ENCODE measurements around the gene CD4. TPM values are rescaled to one million over a fixed set of nuclear protein-coding genes. Genes with fewer than 3 reads are reported as not detected.

Gene CD4
- total RNA-seq, 1 experiment from 2014 or later: not detected

GRCh38 chr12:6866920-6867412 is 77.6 kb downstream of the CD4 start:
- peak overlapping the region; percentile 88 for H3K4me3 Mint-ChIP-seq (ENCODE audit: low read depth, unreplicated experiment)
- peaks cover 75% of the 10 kb centered on the region for H3K36me3 Mint-ChIP-seq (ENCODE audit: insufficient read depth, unreplicated experiment)
- H3K9me3 Mint-ChIP-seq (ENCODE audit: low read depth, unreplicated experiment): no peaks in the 10 kb centered on the region
- intact Hi-C loops (cut with micrococcal nuclease; ENCODE audit: unreplicated experiment): loop anchor here (5.0 kb wide), 2 partner anchors 60 to 75 kb away; partner anchors contain the start of genes ATN1, C12orf57 and RNU7-1
- no TSS peak for BruUV-seq (replicated peaks)
- CTCF ChIA-PET: interaction anchor here (0.7 to 1.0 kb wide), 3 partner anchors 15 to 571 kb away, joined by 4 to 6 read pairs (median 5); partner anchors contain the start of gene USP5
- H3K4me1 Mint-ChIP-seq (ENCODE audit: low read depth, unreplicated experiment): peaks cover 37% of the 10 kb centered on the region
- no peak for TF ChIP-seq CTCF (IDR thresholded peaks at IDR 0.05; ENCODE audit: unreplicated experiment)
- no peaks in the 10 kb centered on the region for H3K27me3 Mint-ChIP-seq (ENCODE audit: unreplicated experiment)
- DNase-seq: peak; percentile 17
- H3K27ac Mint-ChIP-seq (ENCODE audit: unreplicated experiment): peak overlapping the region; percentile 91

- peak within 1 kb of the TSS; percentile 91 for H3K27ac Mint-ChIP-seq (ENCODE audit: unreplicated experiment)
- H3K4me3 Mint-ChIP-seq (ENCODE audit: low read depth, unreplicated experiment): peak within 1 kb of the TSS; percentile 88
- CTCF ChIA-PET: interaction anchor here (0.7 to 2.0 kb wide), 3 partner anchors 15 to 572 kb away, joined by 5 to 15 read pairs (median 6); partner anchors contain the start of genes CDCA3 and USP5
- TF ChIP-seq CTCF (IDR thresholded peaks at IDR 0.05; ENCODE audit: unreplicated experiment): no peak
- peaks cover 77% of the 10 kb centered on the region for H3K36me3 Mint-ChIP-seq (ENCODE audit: insufficient read depth, unreplicated experiment)
- H3K4me1 Mint-ChIP-seq (ENCODE audit: low read depth, unreplicated experiment): peaks cover 43% of the 10 kb centered on the region
- no TSS peak for BruUV-seq (replicated peaks)
- H3K27me3 Mint-ChIP-seq (ENCODE audit: unreplicated experiment): no peaks in the 10 kb centered on the region
- intact Hi-C loops (cut with micrococcal nuclease; ENCODE audit: unreplicated experiment): loop anchor here (5.0 kb wide), 2 partner anchors 60 to 75 kb away; partner anchors contain the start of genes ATN1, C12orf57 and RNU7-1
- DNase-seq: peak; percentile 78
- no peaks in the 10 kb centered on the region for H3K9me3 Mint-ChIP-seq (ENCODE audit: low read depth, unreplicated experiment)
Observed at GRCh38 chr12:6867413-6868210, 78.3 kb downstream of the CD4 start, which contains the start of gene TPI1. TSS of gene TPI1 (plus strand) at chr12:6867531. CDS start at chr12:6867567, 36 bp downstream.

- Mint-ChIP-seq H3K27me3 (ENCODE audit: unreplicated experiment) (no peaks in the 10 kb centered on the region), H3K4me3 (ENCODE audit: low read depth, unreplicated experiment) (peak overlapping the region; percentile 88), H3K36me3 (ENCODE audit: insufficient read depth, unreplicated experiment) (peaks cover 81% of the 10 kb centered on the region), H3K27ac (ENCODE audit: unreplicated experiment) (peak overlapping the region; percentile 91), H3K9me3 (ENCODE audit: low read depth, unreplicated experiment) (no peaks in the 10 kb centered on the region), H3K4me1 (ENCODE audit: low read depth, unreplicated experiment) (peaks cover 43% of the 10 kb centered on the region)
- no TSS peak for BruUV-seq (replicated peaks)
- intact Hi-C loops (cut with micrococcal nuclease; ENCODE audit: unreplicated experiment): loop anchor here (5.0 kb wide), 2 partner anchors 59 to 74 kb away; partner anchors contain the start of genes ATN1, C12orf57 and RNU7-1
- no peak for TF ChIP-seq CTCF (IDR thresholded peaks at IDR 0.05; ENCODE audit: unreplicated experiment)
- CTCF ChIA-PET: interaction anchor here (0.9 to 2.0 kb wide), 7 partner anchors 16 to 96 kb away, joined by 3 to 24 read pairs (median 15); partner anchors contain the start of genes CDCA3, ENO2 and USP5
- DNase-seq: no peak
Observed at GRCh38 chr12:6868211-6869048, 79.1 kb downstream of the CD4 start.

Data from Calu3 (cell line).